Gastrocnemius medialis (tissue), 4 donors: Measurements from ENCODE around the gene DSE.
"Not testable (repeated sequence)": the region's sequence is repeated elsewhere in the genome, so short reads cannot be mapped to it uniquely, and the experiment has no call there.

Experiments used
- CTCF ChIP-seq, 5 experiments: fragments of 450-650 bp in 3 of 5; fragments of 200-600 bp in 2 of 5; sonication (generic) in 2 of 5; IDR thresholded peaks in 4 of 5; conservative IDR thresholded peaks in 1 of 5; 1 replicate in 4 of 5; 2 replicates in 1 of 5; pipeline ENCODE4 v1.5.1; 2016 to 2019; ENCODE audit warnings: antibody characterized with exemption in 5 of 5, mild to moderate bottlenecking in 3 of 5, moderate library complexity in 3 of 5
- POLR2A ChIP-seq, 2 donors: fragments of 450-650 bp; IDR thresholded peaks; one replicate each; pipeline ENCODE4 v1.6.1; 2017; ENCODE audit warnings: antibody characterized with exemption in 2 of 2, mild to moderate bottlenecking in 2 of 2, moderate library complexity in 2 of 2

GRCh38 chr6:116340625-116341024 lies 30.1 kb upstream of the DSE start:
- not testable (repeated sequence) for TF ChIP-seq CTCF (IDR thresholded peaks at IDR 0.05 in 4 of 5, conservative IDR thresholded peaks at IDR 0.05 in 1 of 5); POLR2A (IDR thresholded peaks at IDR 0.05)
